IPS-20b (cell line): ENCODE measurements around the gene HMGXB3.

Experiments
- H3K27ac ChIP-seq: one replicate; pipeline ENCODE4 v1.5.1; 2013; ENCODE audit warnings: low read length
- H3K27me3 ChIP-seq: 2 replicates; pipeline ENCODE4 v1.6.1; 2013; ENCODE audit warnings: mild to moderate bottlenecking, low read length, inconsistent platforms; ENCODE audit not compliant: insufficient read depth
- H3K36me3 ChIP-seq: 2 replicates; pipeline ENCODE4 v1.6.1; 2013; ENCODE audit warnings: low read depth, mild to moderate bottlenecking, inconsistent platforms, low read length, moderate library complexity; ENCODE audit not compliant: insufficient read depth
- H3K4me1 ChIP-seq: 2 replicates; pipeline ENCODE4 v1.6.1; 2013; ENCODE audit warnings: mild to moderate bottlenecking, control low read depth, inconsistent platforms, low read length, moderate library complexity; ENCODE audit not compliant: insufficient read depth
- H3K4me3 ChIP-seq: 2 replicates; pipeline ENCODE4 v1.5.1; 2013; ENCODE audit warnings: mild to moderate bottlenecking, low read length, inconsistent platforms
- H3K9ac ChIP-seq: 2 replicates; pipeline ENCODE4 v1.6.1; 2013; ENCODE audit warnings: low read depth, mild to moderate bottlenecking, inconsistent platforms, low read length, moderate library complexity
- H3K9me3 ChIP-seq: 2 replicates; pipeline ENCODE4 v1.6.1; 2013; ENCODE audit warnings: mild to moderate bottlenecking, low read depth, low read length, inconsistent platforms; ENCODE audit not compliant: insufficient read depth

Gene HMGXB3

GRCh38 chr5:150065346-150065745 is 64.8 kb downstream of the HMGXB3 start:
- no peaks in the 10 kb centered on the region for H3K4me1 ChIP-seq
- H3K36me3 ChIP-seq, result no peaks in the 10 kb centered on the region
- no peak overlapping the region for H3K9ac ChIP-seq
- H3K9me3 ChIP-seq, result no peaks in the 10 kb centered on the region
- no peak overlapping the region for H3K27ac ChIP-seq
- no peaks in the 10 kb centered on the region; the same call in 1 of the 2 replicates for H3K27me3 ChIP-seq
- H3K4me3 ChIP-seq, result no peak overlapping the region

GRCh38 chr5:150065886-150066285 is 65.3 kb downstream of the HMGXB3 start:
- Histone ChIP-seq H3K9me3 (no peaks in the 10 kb centered on the region), H3K27ac (no peak overlapping the region), H3K4me3 (no peak overlapping the region), H3K36me3 (no peaks in the 10 kb centered on the region), H3K27me3 (no peaks in the 10 kb centered on the region; the same call in 1 of the 2 replicates), H3K9ac (no peak overlapping the region), H3K4me1 (no peaks in the 10 kb centered on the region)

- no peaks in the 10 kb centered on the region; the same call in 1 of the 2 replicates for H3K27me3 ChIP-seq
- no peak overlapping the region for H3K4me3 ChIP-seq
- no peaks in the 10 kb centered on the region for H3K36me3 ChIP-seq
- no peak overlapping the region for H3K9ac ChIP-seq
- no peaks in the 10 kb centered on the region for H3K9me3 ChIP-seq
- no peak overlapping the region for H3K27ac ChIP-seq
- no peaks in the 10 kb centered on the region for H3K4me1 ChIP-seq
Observed at GRCh38 chr5:150066436-150066835, 65.9 kb downstream of the HMGXB3 start.

GRCh38 chr5:150066901-150067396 is 66.4 kb downstream of the HMGXB3 start:
- no peak overlapping the region for H3K27ac ChIP-seq
- no peaks in the 10 kb centered on the region for H3K4me1 ChIP-seq
- H3K36me3 ChIP-seq, result no peaks in the 10 kb centered on the region
- H3K9me3 ChIP-seq, result no peaks in the 10 kb centered on the region
- no peaks in the 10 kb centered on the region; the same call in 1 of the 2 replicates for H3K27me3 ChIP-seq
- H3K4me3 ChIP-seq, result no peak overlapping the region
- H3K9ac ChIP-seq, result no peak overlapping the region

GRCh38 chr5:150067405-150067960 is 66.9 kb downstream of the HMGXB3 start:
- no peaks in the 10 kb centered on the region for H3K9me3 ChIP-seq
- no peaks in the 10 kb centered on the region for H3K4me1 ChIP-seq
- H3K36me3 ChIP-seq, result no peaks in the 10 kb centered on the region
- no peak overlapping the region for H3K9ac ChIP-seq
- no peak overlapping the region for H3K27ac ChIP-seq
- no peaks in the 10 kb centered on the region; the same call in 1 of the 2 replicates for H3K27me3 ChIP-seq
- H3K4me3 ChIP-seq, result no peak overlapping the region

- H3K4me1 ChIP-seq, result no peaks in the 10 kb centered on the region
- H3K9me3 ChIP-seq, result no peaks in the 10 kb centered on the region
- H3K27ac ChIP-seq, result no peak overlapping the region
- H3K9ac ChIP-seq, result no peak overlapping the region
- H3K36me3 ChIP-seq, result no peaks in the 10 kb centered on the region
- H3K4me3 ChIP-seq, result no peak overlapping the region
- H3K27me3 ChIP-seq, result no peaks in the 10 kb centered on the region; the same call in 1 of the 2 replicates
Observed at GRCh38 chr5:150068071-150068470, 67.5 kb downstream of the HMGXB3 start.

GRCh38 chr5:150068472-150068871 is 67.9 kb downstream of the HMGXB3 start:
- Histone ChIP-seq H3K36me3 (no peaks in the 10 kb centered on the region), H3K4me3 (no peak overlapping the region), H3K27ac (no peak overlapping the region), H3K4me1 (no peaks in the 10 kb centered on the region), H3K27me3 (no peaks in the 10 kb centered on the region; the same call in 1 of the 2 replicates), H3K9me3 (no peaks in the 10 kb centered on the region), H3K9ac (no peak overlapping the region)

GRCh38 chr5:150068961-150069645 is 68.6 kb downstream of the HMGXB3 start:
- Histone ChIP-seq H3K9me3 (no peaks in the 10 kb centered on the region), H3K27me3 (no peaks in the 10 kb centered on the region; the same call in 1 of the 2 replicates), H3K36me3 (no peaks in the 10 kb centered on the region), H3K9ac (no peak overlapping the region), H3K4me3 (no peak overlapping the region), H3K4me1 (no peaks in the 10 kb centered on the region), H3K27ac (no peak overlapping the region)

- no peaks in the 10 kb centered on the region for H3K36me3 ChIP-seq
- H3K9ac ChIP-seq, result no peak overlapping the region
- no peaks in the 10 kb centered on the region for H3K9me3 ChIP-seq
- H3K27ac ChIP-seq, result no peak overlapping the region
- no peaks in the 10 kb centered on the region for H3K27me3 ChIP-seq
- no peaks in the 10 kb centered on the region for H3K4me1 ChIP-seq
- H3K4me3 ChIP-seq, result no peak overlapping the region
Observed at GRCh38 chr5:150069672-150070627, 69.4 kb downstream of the HMGXB3 start.

GRCh38 chr5:150070821-150071220 is 70.3 kb downstream of the HMGXB3 start:
- H3K27me3 ChIP-seq, result 0 out of 2 replicates have a peak, but pooled peaks cover 2% of the 10 kb centered on the region
- H3K4me1 ChIP-seq, result no peaks in the 10 kb centered on the region
- no peaks in the 10 kb centered on the region for H3K9me3 ChIP-seq
- H3K9ac ChIP-seq, result no peak overlapping the region
- H3K27ac ChIP-seq, result no peak overlapping the region
- H3K4me3 ChIP-seq, result no peak overlapping the region
- H3K36me3 ChIP-seq, result no peaks in the 10 kb centered on the region

GRCh38 chr5:150073086-150073625 is 72.6 kb downstream of the HMGXB3 start:
- Histone ChIP-seq H3K4me3 (no peak overlapping the region), H3K36me3 (no peaks in the 10 kb centered on the region), H3K9me3 (no peaks in the 10 kb centered on the region), H3K27ac (no peak overlapping the region), H3K4me1 (no peaks in the 10 kb centered on the region), H3K27me3 (peaks cover 7% of the 10 kb centered on the region; the same call in 1 of the 2 replicates), H3K9ac (no peak overlapping the region)
